ENCODE measurements around the gene TRIM37.

Gene TRIM37

GRCh38 chr17:59084154-59084553, 22.5 kb downstream of the TRIM37 start:
- TF ChIP-seq CTCF (IDR thresholded peaks at IDR 0.05), result no peak

- no peak for TF ChIP-seq CTCF (IDR thresholded peaks at IDR 0.05)
Measured at GRCh38 chr17:59074494-59074893, 32.2 kb downstream of the TRIM37 start.

GRCh38 chr17:59073972-59074371, 32.7 kb downstream of the TRIM37 start:
- no peak for TF ChIP-seq CTCF (IDR thresholded peaks at IDR 0.05)

- TF ChIP-seq CTCF (IDR thresholded peaks at IDR 0.05), result no peak
Measured at GRCh38 chr17:59069856-59070255, 36.8 kb downstream of the TRIM37 start.

GRCh38 chr17:59067756-59068155, 38.9 kb downstream of the TRIM37 start:
- TF ChIP-seq CTCF (IDR thresholded peaks at IDR 0.05), result no peak

GRCh38 chr17:59067340-59067739, 39.3 kb downstream of the TRIM37 start:
- TF ChIP-seq CTCF (IDR thresholded peaks at IDR 0.05), result no peak

GRCh38 chr17:59062509-59062908, 44.2 kb downstream of the TRIM37 start:
- no peak for TF ChIP-seq CTCF (IDR thresholded peaks at IDR 0.05)

- TF ChIP-seq CTCF (IDR thresholded peaks at IDR 0.05), result no peak
Measured at GRCh38 chr17:59056857-59057256, 49.8 kb downstream of the TRIM37 start.
